HG03097 (cell line): ENCODE data around the gene ABCA5.
A peak's percentile ranks its signal among the peaks of the same experiment; 100 is the strongest.

Experiments used
- ATAC-seq: cut with Tn5 transposase; IDR thresholded peaks from one replicate; pipeline ENCODE4 v1.9.1; 2021; ENCODE audit not compliant: unreplicated experiment, low FRiP score

The ABCA5 gene

DNA sequence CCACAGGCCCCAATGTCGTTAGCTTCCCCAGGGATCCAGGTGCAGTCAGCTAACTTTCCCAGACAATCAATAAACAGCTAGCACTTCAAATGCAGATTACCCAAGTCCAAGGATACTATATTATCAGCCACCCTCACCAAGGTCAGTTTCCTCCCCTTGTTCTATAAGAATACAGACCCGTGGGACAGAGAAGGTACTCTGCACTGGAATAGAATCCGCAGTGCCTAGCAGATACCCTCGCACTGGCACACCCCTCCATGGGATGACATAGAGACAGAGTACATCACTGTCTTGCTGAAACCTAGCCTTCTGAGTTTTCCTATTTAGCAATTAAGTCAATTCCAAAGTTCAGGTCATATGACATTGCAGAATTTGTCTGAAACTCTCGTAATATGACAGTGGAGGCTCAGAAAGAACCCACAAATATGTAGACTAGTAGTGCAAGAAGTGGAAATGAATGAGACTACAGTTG is 58.4 kb downstream of the ABCA5 start:
- ATAC-seq, result no peak

DNA sequence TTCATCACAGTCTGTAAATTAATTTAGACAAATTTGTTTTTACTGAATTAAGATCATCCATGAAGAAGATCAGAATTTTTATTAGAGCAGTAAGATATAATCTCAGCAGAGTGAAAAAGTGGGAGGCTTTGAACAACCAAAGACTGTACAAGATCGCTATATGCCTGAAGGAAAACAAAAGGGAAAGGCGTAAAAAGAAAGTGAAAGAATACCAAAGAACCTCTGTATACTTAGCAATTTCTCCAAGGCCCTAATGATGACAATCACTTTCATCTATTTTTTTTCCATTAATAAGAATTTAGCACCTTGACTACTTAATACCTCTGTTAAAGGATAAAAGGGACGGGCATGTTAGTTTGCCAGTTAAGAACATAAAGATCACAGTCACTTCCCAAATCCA is 59.7 kb downstream of the ABCA5 start:
- no peak for ATAC-seq

DNA sequence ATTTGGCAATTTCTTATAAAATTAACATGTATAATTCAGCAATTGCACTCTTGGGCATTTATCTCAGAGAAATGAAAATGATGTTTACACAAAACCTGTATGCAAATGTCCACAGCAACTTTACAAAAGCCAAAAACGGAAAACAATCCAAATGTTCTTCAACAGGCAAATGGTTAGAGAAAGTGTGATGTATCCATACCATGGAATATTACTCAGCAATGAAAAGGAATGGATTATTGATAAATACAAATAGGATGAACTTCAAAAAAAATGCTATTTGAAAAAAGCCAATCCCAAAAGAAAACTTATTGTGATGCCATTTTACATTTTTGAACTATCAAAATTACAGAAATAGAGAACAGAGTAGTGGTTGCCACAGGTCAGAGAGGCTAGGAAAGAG is 61.1 kb downstream of the ABCA5 start:
- ATAC-seq, result no peak

DNA sequence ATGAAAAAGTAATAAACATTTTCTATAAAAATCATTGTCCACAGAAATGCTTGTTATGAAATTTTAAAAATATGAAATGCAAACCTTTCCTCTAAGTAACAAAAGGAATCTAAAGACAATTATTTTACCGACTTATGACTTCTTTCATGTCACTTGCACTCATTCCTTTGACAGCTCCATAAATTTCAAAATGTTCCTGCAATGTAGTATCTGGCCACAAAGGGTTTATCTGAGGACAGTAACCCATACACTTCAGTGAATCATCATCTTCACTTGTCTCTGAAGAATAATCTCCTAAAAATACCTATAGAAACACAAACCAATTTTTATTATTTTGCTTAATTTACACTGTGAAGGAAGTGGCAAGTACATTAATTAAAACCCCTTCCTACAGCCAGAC is 72.7 kb downstream of the ABCA5 start:
- no peak for ATAC-seq

DNA sequence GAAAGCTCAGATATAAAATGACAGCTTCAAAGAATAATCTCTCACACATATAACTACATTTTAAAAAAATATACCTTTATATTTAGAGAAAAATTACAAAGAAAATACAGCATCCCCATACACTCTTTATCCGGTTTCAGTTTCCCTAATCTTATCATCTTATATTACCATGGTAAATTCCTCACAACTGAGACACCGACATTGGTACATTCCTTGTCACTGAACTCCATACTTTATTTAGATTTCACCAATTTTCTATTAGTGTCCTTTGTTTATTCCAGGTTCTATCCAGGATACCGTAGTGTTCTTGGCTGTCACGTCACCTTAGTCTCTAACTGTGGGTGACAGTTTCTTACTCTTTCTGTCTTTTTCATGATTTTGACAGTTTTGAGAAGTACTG is 76.3 kb downstream of the ABCA5 start:
- ATAC-seq, result no peak

DNA sequence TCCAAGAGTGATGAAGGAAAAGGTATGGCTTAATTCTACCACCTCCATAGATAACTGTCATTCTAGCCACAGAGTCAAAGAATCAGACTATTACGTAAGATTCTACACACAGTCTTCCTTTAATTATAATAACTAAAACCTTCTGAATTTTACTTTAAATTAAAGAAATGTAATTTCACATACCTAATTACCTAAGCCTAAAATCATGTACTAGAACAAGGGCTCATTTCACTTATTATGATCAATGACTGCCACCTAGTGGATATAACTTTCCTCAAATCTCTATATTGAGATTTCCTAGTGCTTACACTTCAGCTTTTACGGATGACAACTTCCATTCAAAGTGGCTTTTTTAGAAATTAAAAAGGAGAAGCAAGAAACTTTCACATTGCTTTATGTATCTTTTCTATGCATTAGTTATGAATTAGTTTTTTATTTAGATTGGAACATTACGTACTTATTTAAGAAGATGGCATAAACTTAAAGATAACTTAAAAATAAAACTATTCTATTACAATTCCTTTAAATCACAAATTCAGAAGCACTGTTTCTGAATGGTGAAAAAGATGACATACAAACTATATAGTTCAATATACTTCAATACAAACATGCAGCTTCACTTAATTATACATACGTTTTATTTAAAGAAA is 80.1 kb downstream of the ABCA5 start:
- no peak for ATAC-seq

DNA sequence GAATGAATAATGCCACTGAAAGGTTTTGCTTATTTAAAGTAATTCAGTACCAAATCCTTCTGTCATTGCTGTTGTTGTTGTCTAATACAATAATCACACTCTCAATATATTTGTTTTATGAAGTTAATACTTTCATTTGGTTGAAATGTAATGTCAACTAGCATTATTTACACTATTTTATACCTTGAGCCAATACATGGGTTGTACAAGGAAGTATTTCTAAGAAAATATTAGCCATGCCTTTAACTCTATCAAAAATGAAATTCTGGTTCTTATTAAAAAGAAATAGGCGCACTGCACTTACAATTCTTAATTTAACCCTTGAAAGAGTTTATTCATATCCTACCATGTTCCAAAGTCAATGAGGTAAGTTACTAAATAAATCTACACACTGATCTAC is 80.7 kb downstream of the ABCA5 start:
- ATAC-seq, result no peak

DNA sequence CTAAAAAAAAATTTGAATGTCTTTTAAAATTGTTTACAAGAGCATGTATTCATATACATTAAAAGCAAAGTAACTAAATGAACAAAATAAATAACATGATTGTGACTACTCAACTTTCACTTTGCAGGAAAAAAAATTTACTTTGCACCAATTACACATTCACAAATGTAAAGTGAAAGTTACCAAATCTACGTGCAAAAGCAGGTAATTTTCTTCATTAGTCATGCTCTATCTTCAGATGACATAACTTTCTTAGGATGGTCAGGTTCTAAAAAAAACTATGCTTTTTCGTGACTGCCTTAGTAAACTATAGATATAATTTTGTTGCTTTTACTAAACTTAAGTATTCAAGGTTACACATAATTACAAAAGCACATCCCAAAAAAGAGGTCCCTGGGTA is 81.3 kb downstream of the ABCA5 start:
- ATAC-seq, result no peak

DNA sequence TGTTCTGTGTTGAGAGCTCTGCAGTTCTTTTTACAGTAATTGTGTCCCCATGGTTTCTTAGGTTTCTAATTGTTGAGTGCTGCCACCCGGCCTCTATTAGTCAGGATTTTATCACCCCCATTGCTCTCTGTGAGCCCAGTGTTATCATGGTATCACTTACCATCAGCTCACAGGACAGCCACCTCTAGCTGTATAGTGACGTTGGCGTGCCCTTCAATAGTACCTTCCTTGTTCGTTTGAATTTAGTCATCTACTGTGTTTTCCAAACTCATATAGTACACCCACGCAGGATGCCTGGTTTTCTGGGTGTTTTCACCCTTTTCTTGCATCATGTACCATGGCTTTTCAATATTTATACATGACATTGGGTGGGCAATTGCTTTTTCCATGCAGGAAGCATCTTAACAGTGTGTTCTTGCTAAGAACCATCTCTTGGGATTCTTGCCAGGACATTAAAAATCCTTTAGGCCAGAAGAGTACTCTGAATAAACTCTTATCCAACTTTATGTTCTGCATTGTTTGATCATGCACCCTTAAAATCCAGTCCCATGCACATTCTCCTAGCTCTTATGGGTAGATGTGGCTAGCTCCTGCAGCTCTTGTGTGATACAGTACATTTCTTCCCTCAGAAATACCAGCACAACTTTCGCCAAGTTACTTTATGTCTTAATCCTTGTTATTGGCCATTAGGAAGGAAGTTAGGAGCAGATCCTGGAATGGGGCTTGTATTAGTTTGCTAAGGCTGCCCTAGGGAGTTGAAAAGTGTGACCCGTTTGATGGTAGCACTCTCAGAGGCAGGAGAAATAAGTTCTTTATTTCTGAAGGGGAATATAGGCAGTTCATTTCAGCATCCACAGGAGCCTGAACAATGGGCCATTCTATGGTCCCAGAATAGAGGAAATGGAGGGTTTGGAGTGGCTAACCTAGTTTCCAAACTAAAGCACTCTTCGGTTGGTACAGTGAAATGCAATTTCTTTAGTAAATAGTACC is 87.0 kb downstream of the ABCA5 start:
- ATAC-seq, result no peak

DNA sequence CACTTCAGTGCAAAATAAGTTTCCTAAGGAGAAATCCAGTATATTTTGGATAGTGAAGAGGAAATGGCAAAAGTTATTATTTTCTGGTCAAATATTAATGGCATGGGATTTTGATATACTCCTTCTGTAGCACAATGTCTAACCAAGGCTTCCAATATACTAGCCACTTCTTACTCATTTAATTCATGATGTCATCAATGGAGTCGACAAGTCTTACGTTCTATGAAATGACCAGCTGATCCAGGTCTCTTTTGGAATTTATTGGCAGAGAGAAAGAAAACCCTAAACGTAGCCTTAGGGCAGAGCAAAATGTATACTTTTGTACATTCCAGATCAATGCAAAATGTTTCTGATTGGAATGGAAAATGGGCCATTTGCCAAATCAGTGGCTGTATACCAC is 90.0 kb downstream of the ABCA5 start:
- ATAC-seq, result no peak

DNA sequence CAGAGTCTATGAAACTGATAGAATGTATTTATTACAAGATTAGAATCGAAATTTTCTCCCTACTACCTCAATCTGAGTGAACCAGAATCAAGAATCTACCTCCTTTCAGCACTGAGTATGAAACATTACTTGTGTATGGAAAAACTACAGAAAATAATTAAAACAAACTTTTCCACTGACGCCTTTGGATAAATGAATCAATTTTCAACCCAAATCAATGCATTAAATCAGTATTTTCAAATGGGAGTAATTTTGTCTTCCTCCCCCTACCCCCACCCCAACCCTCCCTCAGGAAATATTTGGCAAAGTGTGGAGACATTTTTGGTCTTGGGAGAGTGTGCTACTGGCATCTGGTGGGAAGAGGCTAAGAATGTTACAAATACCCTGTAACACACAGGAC is 90.5 kb downstream of the ABCA5 start:
- ATAC-seq, result no peak

DNA sequence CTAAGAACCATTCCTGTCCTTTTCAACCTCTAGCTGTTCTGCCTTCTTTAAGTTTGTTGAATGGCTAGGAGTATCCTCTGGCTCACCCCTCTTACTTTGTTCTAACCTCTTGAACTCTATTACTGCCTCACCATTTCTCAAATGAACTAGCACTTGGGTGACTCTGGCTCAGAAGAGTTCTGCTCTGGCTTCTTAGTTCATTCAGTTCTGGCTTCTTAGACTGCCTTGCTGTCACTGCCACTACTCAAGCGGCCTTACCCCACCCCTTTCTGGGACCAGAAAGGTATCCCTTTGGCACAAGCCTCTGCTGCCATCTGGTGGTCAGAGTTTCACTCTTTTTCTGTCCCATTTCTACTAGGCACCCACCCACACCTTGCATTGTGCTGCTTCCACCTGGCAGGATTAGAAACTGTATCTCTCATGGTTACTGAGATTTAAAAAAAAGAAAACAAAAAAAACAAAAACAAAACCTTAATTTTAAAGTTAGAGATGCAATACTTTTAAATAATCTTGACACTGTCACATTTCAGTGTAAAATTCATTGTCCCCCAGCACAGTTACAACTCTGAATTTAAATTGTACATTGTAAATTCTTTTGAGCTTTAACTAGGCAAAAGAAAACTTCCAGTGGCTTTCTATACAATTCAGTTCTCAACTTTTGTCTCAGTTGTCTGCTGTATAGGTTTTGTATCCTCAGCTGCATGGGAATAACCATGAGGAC is 91.4 kb downstream of the ABCA5 start:
- ATAC-seq, result peak; percentile 93

DNA sequence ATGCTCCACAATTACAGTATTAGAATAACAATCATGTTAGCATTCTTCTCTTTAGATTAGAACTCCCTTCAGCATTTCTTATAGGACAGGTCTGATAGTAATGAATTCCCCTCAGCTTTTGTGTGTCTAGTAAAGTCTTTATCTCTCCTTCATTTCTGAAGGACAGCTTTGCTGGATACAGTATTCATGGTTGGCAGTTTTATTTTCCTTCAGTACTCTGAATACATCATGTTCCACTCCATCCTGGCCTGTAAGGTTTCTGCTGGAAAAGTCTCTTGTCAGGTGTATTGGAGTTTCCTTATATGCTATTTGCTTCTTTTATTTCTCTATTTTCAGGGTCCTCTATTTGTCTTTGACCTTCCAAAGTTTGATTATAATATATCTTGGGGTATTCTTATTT is 94.3 kb downstream of the ABCA5 start:
- no peak for ATAC-seq

DNA sequence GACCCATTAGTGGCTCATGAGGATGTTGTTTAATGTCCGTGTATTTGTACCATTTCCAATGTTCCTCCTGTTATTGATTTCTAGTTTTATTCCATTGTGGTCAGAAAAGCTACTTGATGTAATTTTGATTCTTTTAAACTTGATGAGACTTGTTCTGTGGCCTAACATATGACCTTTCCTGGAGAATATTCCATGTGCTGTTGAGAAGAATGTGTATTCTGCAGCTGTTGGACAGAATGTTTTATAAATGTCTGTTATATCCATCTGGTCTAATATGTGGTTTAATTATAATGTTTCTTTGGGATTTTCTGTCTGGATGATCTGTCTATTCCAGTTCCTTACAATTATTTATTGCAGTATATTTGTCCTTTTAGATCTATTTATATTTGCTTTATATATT is 95.4 kb downstream of the ABCA5 start:
- ATAC-seq, result no peak

DNA sequence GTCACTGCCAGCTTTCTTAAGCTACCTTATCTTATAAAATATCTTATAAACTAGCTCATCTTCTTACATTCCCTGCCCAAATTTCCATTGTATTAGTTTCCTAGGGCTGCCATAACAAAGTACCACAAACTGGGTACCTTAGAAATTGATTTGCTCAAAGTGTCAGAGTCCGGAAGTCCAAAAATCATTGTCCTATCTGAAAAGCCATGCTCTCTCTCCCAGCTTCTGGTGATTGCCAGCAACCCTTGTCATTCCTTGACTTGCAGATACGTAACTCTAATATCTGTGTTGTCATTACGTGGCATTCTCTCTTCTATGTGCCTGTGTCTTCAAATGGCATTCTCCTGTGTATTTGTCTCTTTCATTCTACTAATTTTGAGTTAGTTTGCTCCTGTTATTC is 96.0 kb downstream of the ABCA5 start:
- ATAC-seq, result no peak

DNA sequence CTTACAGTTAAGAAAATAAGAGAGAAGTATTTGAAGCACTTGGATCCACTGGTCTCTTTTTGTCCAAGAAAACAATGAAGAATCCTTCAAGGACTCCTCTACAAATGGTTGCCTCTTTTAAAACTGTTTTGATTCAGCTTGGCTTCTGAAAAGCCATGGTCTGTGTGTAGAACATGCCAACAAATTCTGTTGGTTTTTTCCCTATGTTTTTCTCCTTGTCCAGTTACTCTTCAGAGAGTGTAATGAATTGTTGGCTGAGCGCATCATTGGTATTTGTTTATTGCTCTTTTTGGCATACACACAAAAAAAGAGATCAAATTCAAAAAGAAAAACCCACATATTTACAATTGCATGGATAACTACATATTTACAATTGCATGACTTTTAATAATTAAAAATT is 98.4 kb downstream of the ABCA5 start, which contains the start of gene ABCA10:
TSS of gene ABCA10 (minus strand) at position 249 of the 400 bp plus-strand sequence. CDS start 3,466 bp downstream, outside the sequence.
- no peak for ATAC-seq

DNA sequence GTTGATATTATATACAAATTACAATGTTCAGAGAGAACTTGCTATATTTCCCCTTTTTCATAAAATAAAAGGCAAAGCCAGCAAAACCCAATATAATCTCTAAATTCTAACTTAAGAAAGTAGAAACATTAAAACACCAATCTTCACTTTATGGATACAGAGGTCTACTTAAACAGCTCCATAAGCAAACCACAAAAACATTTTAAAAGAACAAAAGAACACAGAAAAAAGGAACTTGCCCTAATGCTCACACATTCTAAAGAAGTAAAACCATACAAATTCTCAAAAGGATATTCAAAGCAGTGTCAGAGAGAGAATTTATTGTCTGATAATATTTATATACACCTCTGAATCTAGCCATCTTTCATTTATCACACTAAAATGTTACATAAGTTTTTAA is 98.9 kb downstream of the ABCA5 start:
- no peak for ATAC-seq

DNA sequence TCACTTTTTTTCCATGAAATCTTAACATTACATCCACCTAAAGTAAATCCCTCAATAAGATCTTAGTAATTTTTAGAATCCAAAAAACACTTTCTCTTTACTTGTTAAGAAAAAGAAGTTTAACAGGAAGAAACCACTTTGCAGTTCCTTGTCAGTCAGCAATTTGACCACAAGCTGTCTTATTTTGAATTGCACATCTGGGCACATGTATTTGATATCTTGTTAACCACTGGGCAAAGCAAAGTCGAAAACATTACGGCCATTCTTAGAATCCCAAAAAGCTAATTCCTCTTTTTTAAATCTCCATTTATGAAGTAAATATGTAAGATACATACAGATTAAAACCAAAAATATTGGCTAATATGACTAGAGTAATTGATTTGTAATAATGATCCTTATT is 99.4 kb downstream of the ABCA5 start:
- ATAC-seq, result no peak

DNA sequence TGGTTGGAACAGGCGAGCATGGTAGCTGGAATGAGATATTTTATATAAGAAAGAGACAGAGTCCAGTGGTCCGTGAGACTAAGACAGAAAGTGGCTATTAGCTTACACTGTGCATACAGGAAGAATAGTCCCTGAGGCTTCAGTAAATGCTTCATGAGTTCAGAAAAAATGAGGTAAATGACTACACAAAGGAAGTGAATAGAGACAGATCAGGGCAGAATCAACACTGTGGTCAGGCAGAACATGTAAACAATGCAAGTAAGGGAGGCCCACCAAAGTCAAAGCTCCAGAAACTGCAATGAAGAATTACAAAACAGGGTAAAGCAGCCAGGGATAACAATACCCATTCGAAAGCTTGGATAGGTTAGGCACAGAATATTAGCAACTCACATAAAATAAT is 103.1 kb downstream of the ABCA5 start:
- peak; percentile 98 for ATAC-seq

DNA sequence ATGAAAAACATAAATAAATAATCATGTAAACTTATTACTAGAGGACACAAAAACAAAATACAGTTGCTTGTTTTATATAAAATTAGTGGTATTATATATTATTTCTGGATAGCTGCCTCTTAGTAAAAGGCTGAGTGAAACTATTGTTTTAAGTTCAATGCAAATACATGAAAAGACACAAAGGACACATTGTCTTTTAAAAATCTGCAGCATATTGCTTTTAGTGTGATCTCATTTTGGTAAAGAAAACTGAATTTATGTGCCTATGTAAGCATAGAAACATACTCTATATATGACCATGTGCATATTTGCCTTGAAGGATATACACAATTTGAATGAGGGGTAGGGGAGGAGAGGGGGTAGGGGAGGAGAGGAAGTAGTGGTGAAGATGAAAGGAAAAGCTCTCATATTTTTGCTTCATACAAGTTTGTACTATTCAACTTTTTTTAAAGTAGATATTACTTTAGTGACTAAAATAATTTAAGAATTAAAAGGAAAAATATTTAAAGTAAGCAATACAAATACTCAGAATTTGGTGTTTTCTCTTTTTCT is 104.2 kb downstream of the ABCA5 start:
- ATAC-seq, result no peak

DNA sequence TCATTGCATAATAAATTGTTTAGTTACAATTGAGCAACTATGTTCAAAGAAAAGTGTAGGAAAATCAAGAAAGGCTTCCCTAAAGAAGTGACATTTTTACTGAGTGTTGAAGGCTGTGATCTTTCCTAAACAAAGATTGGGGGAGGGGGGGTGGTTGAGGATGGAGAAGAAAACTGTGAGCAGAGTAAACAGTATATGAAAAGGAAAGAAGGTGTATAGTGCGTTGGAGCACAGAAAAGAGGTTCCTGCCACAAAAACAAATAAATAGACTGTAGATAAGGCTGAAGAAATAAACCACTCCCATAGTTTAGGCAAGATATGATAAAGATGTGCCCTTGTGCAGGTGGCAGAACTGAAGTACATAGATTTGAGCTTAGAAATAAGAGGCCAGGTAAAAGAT is 106.8 kb downstream of the ABCA5 start:
- ATAC-seq, result no peak
